ENCODE measurements around the gene LGALS8.

- no peak for TF ChIP-seq POLR2A (IDR thresholded peaks at IDR 0.05)
- TF ChIP-seq CTCF (IDR thresholded peaks at IDR 0.05) = no peak
- no peak for TF ChIP-seq EP300 (IDR thresholded peaks at IDR 0.05)
Measured at GRCh38 chr1:236576004-236576403, 52.2 kb downstream of the LGALS8 start.
